NCI-H2196 treated with DMSO at 0.1 percent for 48 hours (cell line): ENCODE data around the gene TMEM86A.
"Not testable (repeated sequence)": the region's sequence is repeated elsewhere in the genome, so short reads cannot be mapped to it uniquely, and the experiment has no call there.

ENCODE experiments used
- DNase-seq: peaks from one replicate; lab custom pipeline; 2025; ENCODE audit not compliant: unreplicated experiment; lab: John Stamatoyannopoulos, UW

The TMEM86A gene, protein sequence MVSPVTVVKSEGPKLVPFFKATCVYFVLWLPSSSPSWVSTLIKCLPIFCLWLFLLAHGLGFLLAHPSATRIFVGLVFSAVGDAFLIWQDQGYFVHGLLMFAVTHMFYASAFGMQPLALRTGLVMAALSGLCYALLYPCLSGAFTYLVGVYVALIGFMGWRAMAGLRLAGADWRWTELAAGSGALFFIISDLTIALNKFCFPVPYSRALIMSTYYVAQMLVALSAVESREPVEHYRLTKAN

DNA sequence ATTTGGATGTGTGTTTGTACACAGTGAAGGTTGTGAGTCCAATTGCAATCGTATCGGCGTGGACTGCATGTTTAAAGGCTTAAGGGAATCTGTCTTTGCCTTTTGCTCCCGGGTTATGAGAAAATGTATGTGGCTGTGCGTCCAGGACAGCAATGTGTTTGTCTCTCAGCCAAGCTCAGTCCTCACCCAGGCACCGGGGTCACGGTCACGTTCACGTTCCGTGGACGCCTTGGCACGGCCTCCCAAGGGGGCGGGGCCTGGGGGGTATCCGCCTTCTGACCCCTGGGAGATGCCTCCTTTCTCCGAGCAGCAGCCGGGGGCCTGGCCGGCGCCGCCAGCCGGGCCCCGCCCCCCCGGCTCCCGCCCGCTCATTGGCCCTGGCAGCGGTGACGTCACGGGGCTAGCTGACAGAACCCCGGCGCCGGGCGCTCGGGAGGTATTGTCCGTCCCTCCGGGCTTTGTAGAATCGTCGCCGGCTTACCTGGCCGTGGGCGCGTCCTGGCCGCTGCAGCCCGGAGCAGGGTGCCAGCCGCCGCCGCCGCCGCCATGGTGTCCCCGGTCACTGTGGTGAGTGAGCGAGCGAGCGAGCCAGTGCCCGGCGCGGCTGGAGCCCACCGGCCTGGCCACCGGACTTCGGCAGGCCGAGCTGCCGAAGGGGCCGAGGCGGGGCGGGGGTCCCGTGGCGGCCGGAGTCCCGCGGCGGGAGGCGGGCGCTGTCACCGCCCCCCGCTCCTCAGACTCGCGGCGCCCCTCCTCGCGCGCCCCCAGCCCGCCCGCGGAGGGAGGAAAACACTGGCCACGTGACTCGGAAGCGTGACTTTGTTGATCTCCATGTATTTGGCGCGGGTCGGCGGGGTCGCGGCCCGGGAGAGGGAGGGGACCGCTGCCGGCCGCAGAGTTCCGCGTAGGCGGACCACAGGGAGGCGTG, at the start of gene TMEM86A:
Gene TMEM86A (plus strand): TSS at position 439 of the 928 bp plus-strand sequence. CDS start 108 bp downstream, at position 547.
- peak; percentile 89 for DNase-seq

DNA sequence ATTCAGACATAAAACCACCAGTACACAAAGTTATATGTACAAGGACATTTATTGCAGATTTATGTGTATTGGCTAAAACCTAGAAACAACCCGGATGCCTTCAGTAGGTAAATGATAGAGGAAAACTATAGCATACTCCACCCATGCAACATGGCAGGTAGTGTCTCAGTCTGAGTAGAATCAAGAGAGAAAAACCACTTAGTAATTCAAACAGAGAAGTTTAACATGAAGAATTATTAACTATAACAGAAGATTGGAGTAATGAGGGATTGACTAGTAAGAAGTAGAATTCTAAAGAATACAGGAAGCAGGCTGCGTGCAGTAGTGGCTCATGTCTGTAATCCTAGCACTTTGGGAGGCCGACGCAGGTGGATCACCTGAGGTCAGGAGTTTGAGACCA, 48.2 kb upstream of the TMEM86A start:
- no peak for DNase-seq

DNA sequence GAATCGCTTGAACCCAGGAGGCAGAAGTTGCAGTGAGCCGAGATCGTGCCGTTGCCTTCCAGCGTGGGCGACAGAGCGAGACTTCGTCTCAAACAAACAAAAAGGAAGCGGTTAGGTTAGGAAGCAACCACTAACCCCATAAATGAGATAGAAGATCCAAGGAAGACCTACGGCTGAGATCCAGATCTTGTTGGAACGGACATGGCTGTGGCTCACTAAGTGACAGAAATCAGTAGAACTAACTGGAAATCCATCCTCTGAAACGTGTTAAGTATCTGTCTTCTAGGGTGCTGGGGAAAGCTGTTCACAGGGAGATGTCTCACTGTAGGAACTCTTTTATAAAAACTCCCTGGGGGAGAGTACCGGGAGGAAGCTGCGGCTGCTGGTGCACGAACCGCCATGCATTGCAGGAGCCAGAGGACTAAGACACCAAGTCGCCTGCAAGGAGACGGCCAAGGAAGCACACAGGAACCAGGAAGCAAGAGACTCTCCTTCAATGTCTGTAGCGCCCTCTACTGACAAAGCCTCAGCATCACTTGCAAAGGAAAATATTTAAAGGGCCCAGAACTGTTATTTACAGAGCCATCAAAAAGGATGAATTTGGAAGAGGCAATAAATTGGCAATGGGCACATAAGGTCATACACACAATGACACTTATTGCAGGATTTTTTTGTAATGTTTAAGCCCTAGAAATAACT, 47.6 kb upstream of the TMEM86A start:
- DNase-seq, result no peak

DNA sequence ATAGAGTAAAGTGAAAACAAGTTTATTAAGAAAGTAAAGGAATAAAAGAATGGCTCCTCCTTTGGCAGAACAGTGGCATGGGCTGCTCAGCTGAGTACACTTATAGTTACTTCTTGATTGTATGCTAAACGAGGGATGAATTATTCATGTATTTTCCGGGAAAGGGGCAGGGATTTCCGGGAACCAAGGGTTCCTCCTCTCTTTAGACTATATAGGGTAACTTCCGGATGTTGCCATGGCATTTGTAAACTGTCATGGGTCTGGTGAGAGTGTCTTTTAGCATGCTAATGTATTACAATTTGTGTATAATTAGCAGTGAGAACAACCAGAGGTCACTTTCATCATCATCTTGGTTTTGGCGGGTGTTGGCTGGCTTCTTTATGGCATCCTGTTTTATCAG, 40.9 kb upstream of the TMEM86A start:
- DNase-seq, result no peak

DNA sequence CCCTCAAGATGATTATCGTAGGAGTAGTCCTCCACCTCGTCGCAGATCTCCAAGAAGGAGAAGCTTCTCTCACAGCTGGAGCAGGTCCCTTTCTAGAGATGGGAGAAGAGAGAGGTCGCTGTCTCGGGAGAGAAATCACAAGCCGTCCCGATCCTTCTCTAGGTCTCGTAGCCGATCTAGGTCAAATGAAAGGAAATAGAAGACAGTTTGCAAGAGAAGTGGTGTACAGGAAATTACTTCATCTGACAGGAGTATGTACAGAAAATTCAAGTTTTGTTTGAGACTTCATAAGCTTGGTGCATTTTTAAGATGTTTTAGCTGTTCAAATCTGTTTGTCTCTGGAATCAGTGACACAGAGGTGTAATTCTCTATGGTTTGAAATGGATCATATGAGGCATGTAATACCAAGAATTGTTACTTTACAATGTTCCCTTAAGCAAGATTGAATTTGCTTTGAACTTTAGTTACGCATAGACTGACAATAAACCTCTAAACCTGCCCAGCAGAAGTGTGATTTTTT, 33.2 kb upstream of the TMEM86A start:
- DNase-seq, result not testable (repeated sequence)

DNA sequence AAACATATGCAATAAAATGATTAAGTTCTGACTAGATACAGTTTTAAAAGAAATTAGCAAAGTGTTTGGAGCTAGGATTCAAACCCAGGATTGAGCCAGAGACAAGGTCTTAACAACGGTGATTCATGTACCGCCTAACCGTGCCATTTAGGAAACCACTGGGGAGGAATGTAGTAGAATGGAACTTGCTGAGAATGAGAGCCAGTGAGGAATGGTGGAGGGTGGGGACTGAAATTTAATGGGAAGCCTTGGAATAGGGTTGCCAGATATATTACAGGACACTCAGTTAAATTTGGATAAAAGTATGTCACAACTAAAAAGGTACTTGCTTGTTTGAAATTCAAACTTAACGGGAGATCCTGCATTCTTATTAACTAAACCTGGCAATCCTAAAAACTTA, 30.4 kb upstream of the TMEM86A start:
- no peak for DNase-seq

DNA sequence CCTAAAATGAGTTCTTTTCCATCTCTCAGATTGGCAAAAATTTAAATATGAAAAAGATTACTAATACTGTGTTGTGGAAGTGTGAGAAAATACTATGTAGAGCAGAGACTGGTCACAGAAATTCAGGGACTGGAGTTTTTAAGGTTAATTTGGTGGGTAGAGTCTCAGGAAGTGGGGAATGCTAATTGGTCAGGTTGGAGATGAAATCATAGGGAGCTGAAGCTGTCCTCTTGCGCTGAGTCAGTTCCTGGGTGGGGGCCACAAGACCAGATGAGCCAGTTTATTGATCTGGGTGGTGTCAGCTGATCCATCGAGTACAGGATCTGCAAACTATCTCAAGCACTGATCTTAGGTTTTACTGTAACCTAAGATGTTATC, 29.4 kb upstream of the TMEM86A start:
- no peak for DNase-seq

DNA sequence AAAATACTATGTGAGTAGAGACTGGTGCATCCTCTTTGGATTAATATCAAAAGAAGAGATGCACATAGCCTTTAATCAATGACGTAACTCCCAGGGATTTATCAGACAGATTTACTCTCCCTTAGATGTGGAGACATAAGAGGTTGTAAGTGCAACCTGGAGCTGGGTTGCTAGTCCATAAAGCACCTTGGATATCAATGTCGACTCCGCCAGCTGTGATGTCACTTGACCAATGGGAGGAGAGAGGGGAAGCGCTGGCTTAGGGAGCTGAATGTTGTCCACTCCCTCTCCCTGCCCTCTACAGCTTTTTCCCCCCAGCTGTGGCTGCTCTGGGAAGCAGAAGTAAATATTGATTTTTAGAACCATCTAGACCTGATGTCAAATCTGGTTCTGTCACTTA, 28.9 kb upstream of the TMEM86A start:
- no peak for DNase-seq

DNA sequence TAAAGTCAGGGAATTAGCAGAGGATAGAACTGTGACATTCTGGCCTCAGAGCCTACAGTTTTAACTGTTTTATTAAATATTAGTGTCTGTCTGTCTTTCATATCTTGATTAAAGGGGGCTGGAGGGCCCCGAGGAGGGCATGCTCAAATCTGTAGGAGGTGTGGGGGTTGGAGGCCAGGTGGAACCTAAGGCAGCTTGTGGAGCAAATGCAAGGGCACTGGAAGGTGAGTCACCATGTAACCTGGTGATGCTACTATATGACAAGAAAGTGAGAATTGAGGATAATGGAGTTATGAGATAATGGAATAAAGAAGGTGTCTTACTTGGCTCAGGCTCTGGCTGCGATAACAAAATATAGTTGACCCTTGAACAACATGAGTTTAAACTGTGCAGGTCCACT, 27.3 kb upstream of the TMEM86A start:
- DNase-seq, result no peak

DNA sequence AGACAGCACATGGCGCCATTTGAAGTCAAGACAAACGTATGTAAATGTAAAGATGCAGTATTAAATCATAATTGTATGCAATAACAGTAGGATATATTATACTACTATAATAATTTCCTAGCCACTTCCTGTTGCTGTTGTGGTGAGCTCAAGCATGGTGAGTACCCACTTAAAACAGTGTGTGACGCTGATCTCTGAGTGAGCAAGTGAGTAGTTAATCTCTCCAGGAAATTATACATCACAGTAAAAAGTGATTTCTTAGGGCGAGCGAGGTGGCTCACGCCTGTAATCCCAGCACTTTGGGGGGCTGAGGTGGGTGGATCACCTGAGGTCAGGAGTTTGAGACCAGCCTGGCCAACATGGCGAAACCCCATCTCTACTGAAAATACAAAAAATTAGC, 26.4 kb upstream of the TMEM86A start:
- DNase-seq, result not testable (repeated sequence)

DNA sequence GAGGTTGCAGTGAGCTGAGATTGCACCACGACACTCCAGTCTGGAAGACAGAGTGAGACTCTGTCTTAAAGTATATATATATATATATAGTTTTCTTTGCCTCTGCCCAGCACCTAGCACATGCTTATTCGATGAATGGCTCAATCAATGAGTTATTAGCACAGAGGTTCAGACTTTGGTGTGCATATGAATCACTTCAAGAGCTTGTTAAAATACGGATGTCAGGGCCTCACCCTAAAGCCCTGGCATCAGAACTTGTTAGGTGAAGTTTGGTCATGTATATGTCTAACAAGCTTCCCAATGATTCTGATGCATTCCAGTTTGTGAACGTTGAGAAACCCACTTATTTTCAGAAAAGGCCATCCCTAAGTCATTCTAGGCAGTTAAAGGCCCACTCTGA, 21.8 kb upstream of the TMEM86A start:
- DNase-seq, result no peak

DNA sequence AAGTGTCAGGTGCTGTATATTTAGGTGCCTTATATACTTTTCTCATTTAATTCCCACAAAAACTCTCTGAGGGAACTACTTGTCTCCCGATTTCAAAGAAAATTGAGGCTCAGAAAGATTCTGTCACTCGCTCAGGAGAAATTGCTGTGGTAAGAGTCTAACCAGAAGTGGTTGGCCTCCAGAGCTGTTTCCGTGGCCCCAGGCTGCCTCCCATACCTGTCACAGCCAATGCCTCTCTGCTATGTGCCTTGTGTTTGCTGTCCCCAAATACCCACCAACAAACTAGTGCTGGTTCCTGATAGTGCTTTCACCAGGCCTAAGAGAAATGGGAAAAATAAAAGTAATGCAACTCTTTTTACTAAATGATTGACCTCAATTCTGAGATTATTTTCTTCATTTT, 21.0 kb upstream of the TMEM86A start:
- no peak for DNase-seq

DNA sequence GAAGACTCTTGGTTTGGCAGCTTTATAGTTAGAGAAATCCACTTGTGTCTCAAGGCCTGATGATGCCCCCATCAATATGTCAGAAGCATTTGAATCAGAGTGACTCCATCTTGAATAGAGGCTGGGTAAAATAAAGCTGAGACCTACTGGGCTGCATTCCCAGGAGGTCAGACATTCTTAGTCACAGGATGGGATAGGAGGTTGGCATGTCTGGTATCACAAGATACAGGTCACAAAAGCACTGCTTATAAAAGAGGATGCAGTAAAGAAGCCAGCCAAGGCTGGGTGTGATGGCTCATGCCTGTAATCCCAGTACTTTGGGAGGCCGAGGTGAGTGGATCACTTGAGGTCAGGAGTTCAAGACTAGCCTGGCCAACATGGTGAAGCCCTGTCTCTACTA, 16.6 kb upstream of the TMEM86A start:
- DNase-seq, result not testable (repeated sequence)

DNA sequence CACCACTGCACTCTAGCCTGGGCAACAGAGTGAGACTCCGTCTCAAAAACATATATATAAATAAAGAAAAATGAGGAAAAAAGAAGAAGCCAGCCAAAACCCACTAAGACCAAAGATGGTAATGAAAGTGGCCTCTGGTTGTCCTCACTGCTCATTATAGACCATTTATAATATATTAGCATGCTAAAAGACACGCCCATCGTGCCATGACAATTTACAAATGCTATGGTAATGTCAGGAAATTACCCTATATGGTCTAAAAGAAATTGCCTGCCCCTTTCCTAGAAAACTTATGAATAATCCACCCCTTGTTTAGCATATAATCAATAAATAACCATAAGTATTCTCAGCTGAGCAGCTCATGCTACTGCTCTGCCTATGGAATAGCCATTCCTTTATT, 16.1 kb upstream of the TMEM86A start:
- DNase-seq, result no peak

DNA sequence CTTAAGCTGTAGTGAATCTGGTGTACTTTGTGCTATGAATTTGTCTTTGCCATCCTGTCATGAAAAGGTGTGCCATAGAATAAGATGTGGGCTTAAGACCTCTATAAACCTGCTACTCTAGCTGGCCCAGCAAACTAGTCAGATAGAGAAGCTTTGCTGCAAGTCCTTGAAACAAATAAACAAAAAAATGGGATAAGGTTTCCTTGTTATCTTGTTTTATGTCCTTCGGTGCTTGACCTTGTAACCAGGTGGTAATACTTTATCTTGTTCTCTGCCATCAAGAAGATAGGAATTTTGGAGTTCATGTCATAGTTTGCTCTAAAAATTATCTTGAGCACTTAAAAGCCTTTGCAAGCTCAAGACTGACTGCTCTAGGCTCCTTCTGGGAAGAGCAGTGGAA, 14.3 kb upstream of the TMEM86A start:
- no peak for DNase-seq

DNA sequence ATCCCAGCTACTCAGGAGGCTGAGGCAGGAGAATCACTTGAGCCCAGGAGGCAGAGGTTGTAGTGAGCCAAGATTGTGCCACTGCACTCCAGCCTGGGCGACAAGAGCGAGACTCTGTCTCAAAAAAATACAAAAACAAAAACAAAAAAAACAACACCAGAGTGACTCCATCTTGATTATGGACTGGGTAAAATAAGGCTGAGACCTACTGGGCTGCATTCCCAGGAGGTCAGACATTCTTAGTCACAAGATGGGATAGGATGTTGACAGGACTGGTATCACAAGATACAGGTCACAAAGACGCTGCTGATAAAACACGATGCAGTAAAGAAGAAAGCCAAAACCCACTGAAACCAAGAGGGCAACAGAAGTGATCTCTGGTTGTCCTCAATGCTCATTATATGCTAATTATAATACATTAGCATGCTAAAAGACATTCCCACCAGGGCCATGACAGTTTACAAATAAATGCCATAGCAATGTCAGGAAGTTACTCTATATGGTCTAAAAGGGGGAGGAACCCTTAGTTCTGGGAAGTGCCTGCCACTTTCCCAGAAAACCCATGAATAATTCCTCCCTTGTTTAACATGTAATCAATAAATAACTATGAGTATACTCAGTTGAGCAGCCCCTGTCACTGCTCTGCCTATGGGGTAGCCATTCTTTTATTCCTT, 7.0 kb upstream of the TMEM86A start:
- not testable (repeated sequence) for DNase-seq

DNA sequence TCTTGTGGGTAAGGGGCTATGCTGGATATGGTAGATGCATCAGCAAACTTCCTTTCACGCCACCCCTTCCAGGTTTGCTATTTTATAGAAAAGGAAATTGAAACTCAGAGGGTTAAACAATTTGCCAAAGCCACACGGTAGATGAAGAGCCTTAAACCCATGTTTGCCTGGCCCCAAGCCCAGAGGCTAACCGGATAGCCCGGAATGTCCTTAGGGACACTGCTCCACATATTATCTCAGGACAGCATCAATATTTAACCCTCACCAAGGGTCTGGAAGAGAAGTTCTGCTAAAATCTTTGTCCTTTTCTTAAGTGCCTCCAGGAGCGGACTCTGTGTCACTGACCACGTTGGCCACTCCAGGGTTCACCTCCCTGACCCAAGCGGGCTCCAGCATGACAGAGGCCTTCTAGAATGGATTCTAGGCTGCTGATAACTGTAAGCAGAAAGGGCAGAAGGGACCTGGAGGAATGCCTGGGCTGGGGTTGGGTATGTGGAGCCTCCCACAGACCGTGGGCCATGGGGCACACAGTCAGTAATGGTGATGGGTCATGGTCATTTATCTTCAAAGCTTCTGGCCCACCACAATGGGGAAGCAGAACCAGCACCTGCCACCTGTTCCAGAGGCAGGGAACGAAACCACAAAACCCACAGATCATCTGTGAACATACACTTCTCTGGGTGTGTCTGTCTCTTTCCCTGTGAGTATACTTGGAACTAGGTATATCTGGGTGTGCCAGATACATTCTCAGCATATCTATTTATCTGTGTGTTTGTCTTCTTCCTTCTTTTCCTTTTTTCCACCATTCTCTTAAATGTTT, 5.4 kb upstream of the TMEM86A start:
- DNase-seq, result no peak

DNA sequence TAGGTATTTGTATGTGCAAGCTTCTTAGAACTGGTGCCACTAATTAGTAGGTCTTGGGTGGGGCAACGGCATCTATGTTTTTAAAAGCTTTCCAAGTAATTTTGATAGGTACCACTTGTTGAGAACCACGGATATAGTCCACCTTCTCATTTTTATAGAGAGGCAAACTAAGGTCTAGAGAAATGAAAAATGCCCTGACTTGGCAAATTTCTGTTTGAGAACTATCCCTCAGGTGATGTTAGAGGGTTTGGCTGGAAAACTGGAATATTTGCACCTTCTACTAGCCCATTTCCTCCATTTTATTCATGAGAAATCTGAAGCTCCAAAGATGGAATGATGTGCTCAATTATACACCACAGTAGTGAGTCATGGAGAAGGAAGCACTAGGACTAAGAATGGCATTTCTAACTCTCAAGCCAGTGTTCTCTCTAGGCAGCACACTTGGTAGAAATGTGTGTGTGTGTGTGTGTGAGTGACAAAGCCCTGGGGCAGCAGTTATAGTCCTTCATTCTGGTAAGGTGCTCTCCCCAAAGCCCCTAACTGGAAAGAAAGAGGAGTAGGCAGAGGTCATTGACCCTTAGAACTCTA, 1.8 kb upstream of the TMEM86A start:
- DNase-seq, result no peak

DNA sequence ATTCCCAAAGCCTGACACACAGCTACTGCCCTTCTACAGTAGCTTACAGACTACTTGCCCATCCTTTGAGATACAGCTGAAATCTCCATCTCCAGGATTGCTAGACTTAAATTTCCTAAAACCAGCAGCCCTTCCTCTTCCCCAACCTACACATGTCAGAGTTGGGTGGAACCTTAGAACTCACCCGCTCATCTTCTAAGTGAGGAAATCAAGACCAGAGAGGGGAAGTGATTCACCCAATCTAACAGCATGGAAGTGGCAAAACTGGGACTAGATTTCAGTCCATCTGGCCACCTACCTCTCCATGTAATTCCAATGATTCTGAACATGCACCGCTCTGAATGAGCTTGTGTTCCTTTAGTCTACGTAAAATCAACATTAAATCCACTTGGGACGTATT, 1.0 kb upstream of the TMEM86A start:
- no peak for DNase-seq

DNA sequence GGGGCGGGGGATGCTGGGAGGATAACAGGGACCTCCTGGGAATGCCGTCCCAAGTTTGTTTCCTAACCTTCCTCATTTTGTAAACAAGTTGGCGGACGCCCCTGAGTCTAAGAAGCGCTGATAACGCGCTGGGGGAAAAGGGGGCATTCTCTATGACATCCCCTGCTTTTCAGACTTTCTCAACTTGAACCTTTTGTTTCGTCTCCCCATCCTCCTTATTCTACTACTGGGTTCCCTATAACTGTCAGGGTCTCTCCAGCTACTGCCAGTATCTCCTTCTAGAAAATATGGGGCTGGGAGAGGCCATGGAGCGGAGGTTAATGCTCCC, 654 bp downstream of the TMEM86A start:
- no peak for DNase-seq
